ENCODE data around the gene EHD2. TPM values are rescaled to one million over a fixed set of nuclear protein-coding genes. Genes with fewer than 3 reads are reported as not detected.
A peak's percentile ranks its signal among the peaks of the same experiment; 100 is the strongest.

EHD2 gene
- total and polyA plus RNA-seq, 2 of the 4 experiments (the other 2 are of a cell fraction): 35.3 to 181 TPM

DNA sequence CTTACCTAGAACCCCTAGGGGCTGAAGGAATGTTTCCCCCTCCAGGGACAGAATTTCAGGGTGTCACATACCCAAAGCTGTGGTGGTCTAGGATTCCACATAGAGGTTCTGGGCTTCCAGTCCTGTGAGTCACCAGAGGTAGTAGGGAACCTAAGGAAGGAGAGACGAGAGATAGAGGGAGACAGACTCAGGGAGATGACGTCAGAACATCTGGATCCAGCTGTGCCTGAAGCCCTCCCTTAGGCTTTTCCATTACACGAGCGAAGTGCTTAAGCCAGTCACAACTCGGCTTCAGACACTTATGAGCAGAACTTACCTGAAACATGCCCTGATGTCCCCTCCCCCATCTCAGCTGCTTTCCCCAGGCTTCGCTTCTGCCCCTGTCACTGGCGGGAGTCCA lies 53.4 kb downstream of the EHD2 start:
- DNase-seq (no peak), ATAC-seq (ENCODE audit: low read depth) (no peak)
- in situ Hi-C loops (cut with MboI; ENCODE audit: low sequenced_read_pairs) (no loop called here), dilution Hi-C loops (cut with HindIII; ENCODE audit: low sequenced_read_pairs, unreplicated experiment) (no loop called here), intact Hi-C loops (cut with micrococcal nuclease) (loop anchor here (1.0 kb wide), 2 partner anchors 22 to 97 kb away; no protein-coding TSS in a partner anchor)
- no TSS peak for BruUV-seq (replicated peaks)
- Histone ChIP-seq H3K4me1 (ENCODE audit: control insufficient read depth, insufficient read depth, low read length) (no peaks in the 10 kb centered on the region), H4K5ac (ENCODE audit: low read depth, low read length) (no peak overlapping the region), H3K36me3 (ENCODE audit: control insufficient read depth, insufficient read depth, low read length) (no peaks in the 10 kb centered on the region), H2AK5ac (ENCODE audit: low read depth, low read length) (no peak overlapping the region), H3K79me1 (ENCODE audit: low read depth in 1 of 2, low read length in 2 of 2) (no peaks in the 10 kb centered on the region), H3K23ac (ENCODE audit: low read depth, low read length) (no peak overlapping the region), H3K9me3 (ENCODE audit: control insufficient read depth, insufficient read depth, low read length) (no peaks in the 10 kb centered on the region), H3K27ac (ENCODE audit: insufficient read depth, low read length) (no peak overlapping the region), H2AFZ (replicated peaks; ENCODE audit: low read length, poor library complexity) (peak overlapping the region; percentile 23), H4K20me1 (ENCODE audit: insufficient read depth, low read length) (no peaks in the 10 kb centered on the region), H2BK120ac (ENCODE audit: low read depth, low read length) (no peak overlapping the region), H3K27me3 (ENCODE audit: control insufficient read depth, insufficient read depth, low read length) (peaks cover 9% of the 10 kb centered on the region), H2AK9ac (replicated peaks; ENCODE audit: low read depth, low read length, poor library complexity) (no peak overlapping the region), H2BK20ac (ENCODE audit: low read depth, low read length) (no peak overlapping the region), H4K91ac (ENCODE audit: insufficient read depth, low read depth, low read length) (no peak overlapping the region), H3K14ac (replicated peaks; ENCODE audit: low read depth, low read length) (no peak overlapping the region), H3K4ac (ENCODE audit: low read depth, low read length) (no peak overlapping the region), H3K9me1 (ENCODE audit: insufficient read depth, low read length) (no peaks in the 10 kb centered on the region; the same call in 1 of the 2 replicates), H3K18ac (ENCODE audit: low read depth, low read length) (no peak overlapping the region), H2BK5ac (ENCODE audit: low read depth, low read length, poor library complexity, severe bottlenecking) (no peak overlapping the region), H3K4me3 (ENCODE audit: insufficient read depth, low read depth, low read length) (no peak overlapping the region), H3K4me2 (ENCODE audit: low read depth, low read length) (no peak overlapping the region), H4K8ac (ENCODE audit: low read depth in 2 of 2, low read length in 2 of 2) (no peak overlapping the region), H2BK15ac (ENCODE audit: low read depth, low read length) (no peak overlapping the region), H3K9ac (ENCODE audit: low read depth, low read length) (no peak overlapping the region), H3K56ac (ENCODE audit: extremely low read depth, insufficient read depth, low read length) (no peak overlapping the region)
- WGBS, 2 experiments (ENCODE audit: extremely low coverage in 2 of 2, insufficient read length in 1 of 2): 85% methylated on average over 5 of the region's 7 CpGs; no CpG with 5 or more reads in 1 of the 2 experiments
- TF ChIP-seq CEBPB (IDR thresholded peaks at IDR 0.05; ENCODE audit: low read depth, low read length): no peak
- TF ChIP-seq MAFK (IDR thresholded peaks at IDR 0.05; ENCODE audit: low read depth, low read length): no peak
- TF ChIP-seq CHD1 (IDR thresholded peaks at IDR 0.05; ENCODE audit: low read depth, low read length): no peak
- no peak for TF ChIP-seq RAD21 (IDR thresholded peaks at IDR 0.05; ENCODE audit: low read length)
- TF ChIP-seq, protein P1, sequence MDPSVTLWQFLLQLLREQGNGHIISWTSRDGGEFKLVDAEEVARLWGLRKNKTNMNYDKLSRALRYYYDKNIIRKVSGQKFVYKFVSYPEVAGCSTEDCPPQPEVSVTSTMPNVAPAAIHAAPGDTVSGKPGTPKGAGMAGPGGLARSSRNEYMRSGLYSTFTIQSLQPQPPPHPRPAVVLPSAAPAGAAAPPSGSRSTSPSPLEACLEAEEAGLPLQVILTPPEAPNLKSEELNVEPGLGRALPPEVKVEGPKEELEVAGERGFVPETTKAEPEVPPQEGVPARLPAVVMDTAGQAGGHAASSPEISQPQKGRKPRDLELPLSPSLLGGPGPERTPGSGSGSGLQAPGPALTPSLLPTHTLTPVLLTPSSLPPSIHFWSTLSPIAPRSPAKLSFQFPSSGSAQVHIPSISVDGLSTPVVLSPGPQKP (IDR thresholded peaks at IDR 0.05; ENCODE audit: borderline replicate concordance, low read depth, low read length): no peak
- TF ChIP-seq FOS (IDR thresholded peaks at IDR 0.05; ENCODE audit: low read depth, low read length): no peak
- no peak for TF ChIP-seq RCOR1 (IDR thresholded peaks at IDR 0.05; ENCODE audit: insufficient replicate concordance, low read length)
- TF ChIP-seq BHLHE40 (IDR thresholded peaks at IDR 0.05; ENCODE audit: low read depth, low read length): no peak
- no peak for TF ChIP-seq POLR2A (IDR thresholded peaks at IDR 0.05; ENCODE audit: low read depth, low read length)
- TF ChIP-seq SMC3 (IDR thresholded peaks at IDR 0.05; ENCODE audit: low read depth, low read length): no peak
- TF ChIP-seq RFX5 (IDR thresholded peaks at IDR 0.05; ENCODE audit: low read depth, low read length): no peak
- TF ChIP-seq MXI1 (IDR thresholded peaks at IDR 0.05; ENCODE audit: borderline replicate concordance, low read depth, low read length): no peak
- TF ChIP-seq MAZ (IDR thresholded peaks at IDR 0.05; ENCODE audit: borderline replicate concordance, low read depth, low read length): no peak
- no peak for TF ChIP-seq NFE2L2 (IDR thresholded peaks at IDR 0.05; ENCODE audit: low read depth, low read length)
- TF ChIP-seq, protein P2, sequence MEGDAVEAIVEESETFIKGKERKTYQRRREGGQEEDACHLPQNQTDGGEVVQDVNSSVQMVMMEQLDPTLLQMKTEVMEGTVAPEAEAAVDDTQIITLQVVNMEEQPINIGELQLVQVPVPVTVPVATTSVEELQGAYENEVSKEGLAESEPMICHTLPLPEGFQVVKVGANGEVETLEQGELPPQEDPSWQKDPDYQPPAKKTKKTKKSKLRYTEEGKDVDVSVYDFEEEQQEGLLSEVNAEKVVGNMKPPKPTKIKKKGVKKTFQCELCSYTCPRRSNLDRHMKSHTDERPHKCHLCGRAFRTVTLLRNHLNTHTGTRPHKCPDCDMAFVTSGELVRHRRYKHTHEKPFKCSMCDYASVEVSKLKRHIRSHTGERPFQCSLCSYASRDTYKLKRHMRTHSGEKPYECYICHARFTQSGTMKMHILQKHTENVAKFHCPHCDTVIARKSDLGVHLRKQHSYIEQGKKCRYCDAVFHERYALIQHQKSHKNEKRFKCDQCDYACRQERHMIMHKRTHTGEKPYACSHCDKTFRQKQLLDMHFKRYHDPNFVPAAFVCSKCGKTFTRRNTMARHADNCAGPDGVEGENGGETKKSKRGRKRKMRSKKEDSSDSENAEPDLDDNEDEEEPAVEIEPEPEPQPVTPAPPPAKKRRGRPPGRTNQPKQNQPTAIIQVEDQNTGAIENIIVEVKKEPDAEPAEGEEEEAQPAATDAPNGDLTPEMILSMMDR (conservative IDR thresholded peaks at IDR 0.05; ENCODE audit: low read depth, low read length): no peak
- TF ChIP-seq, protein P3, sequence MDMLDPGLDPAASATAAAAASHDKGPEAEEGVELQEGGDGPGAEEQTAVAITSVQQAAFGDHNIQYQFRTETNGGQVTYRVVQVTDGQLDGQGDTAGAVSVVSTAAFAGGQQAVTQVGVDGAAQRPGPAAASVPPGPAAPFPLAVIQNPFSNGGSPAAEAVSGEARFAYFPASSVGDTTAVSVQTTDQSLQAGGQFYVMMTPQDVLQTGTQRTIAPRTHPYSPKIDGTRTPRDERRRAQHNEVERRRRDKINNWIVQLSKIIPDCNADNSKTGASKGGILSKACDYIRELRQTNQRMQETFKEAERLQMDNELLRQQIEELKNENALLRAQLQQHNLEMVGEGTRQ (IDR thresholded peaks at IDR 0.05; ENCODE audit: low read depth, low read length): no peak
- CTCF ChIA-PET: interaction anchor here (1.0 kb wide), 1 partner anchor 21 kb away, joined by 3 read pairs; the partner anchor contains the start of gene NOP53
- POLR2A ChIA-PET (ENCODE audit: unreplicated experiment): no interaction called here

Measured in IMR-90 (cell line).